HepG2 (cell line): ENCODE data around the gene TBC1D5. TPM values are rescaled to one million over a fixed set of nuclear protein-coding genes. Genes with fewer than 3 reads are reported as not detected.

Experiments used
- ATAC-seq: fragments of 200-7000 bp; cut with Tn5 transposase; 3 replicates; pipeline ENCODE4 v1.9.1; 2020; ENCODE audit warnings: mild to moderate bottlenecking, moderate library complexity
- BruUV-seq: library from RNA; stranded (reverse); fragments of 400-500 nt; replicated peaks from 2 replicates; lab custom pipeline; 2021; lab: Mats Ljungman, UMichigan
- CTCF ChIA-PET: fragments of 300-600 bp; formaldehyde crosslinking; extraction: SDS; loops from one replicate; lab custom pipeline; 2021; ENCODE audit warnings: low total read pairs, inconsistent platforms, low intra/inter-chr PET ratio; lab: Yijun Ruan, JAX
- POLR2A ChIA-PET: fragments of 350-600 bp; sonication (Branson Sonifier 250); formaldehyde crosslinking; loops from one replicate; lab custom pipeline; 2020; ENCODE audit warnings: antibody characterized with exemption, inconsistent platforms; lab: Yijun Ruan, JAX
- DNase-seq: peaks from one replicate; pipeline ENCODE4 v3.0.0-alpha.2; 2015; ENCODE audit warnings: low spot score
- FAIRE-seq: peaks from 3 replicates; lab custom pipeline; 2011; peaks lifted over from hg19 to GRCh38; lab: Jason Lieb, UNC
- H2AFZ ChIP-seq: one replicate; pipeline ENCODE4 v1.6.1; 2011; ENCODE audit warnings: low read length, inconsistent platforms
- H3K27ac ChIP-seq: fragments of 300-600 bp; 3 replicates; pipeline ENCODE4 v1.8.0; 2011; ENCODE audit warnings: mixed run types, mild to moderate bottlenecking, mixed read lengths, low read length, inconsistent platforms; ENCODE audit not compliant: insufficient read depth; ENCODE audit errors: extremely low read length
- H3K27me3 ChIP-seq, 2 experiments: fragments of 200-600 bp in 1 of 2; 2 replicates in 1 of 2; 3 replicates in 1 of 2; pipeline versions ENCODE4 v1.6.0 to v1.8.0; 2011; ENCODE audit warnings: low read length in 2 of 2, mild to moderate bottlenecking in 2 of 2, moderate library complexity in 2 of 2, inconsistent platforms in 1 of 2; ENCODE audit not compliant: insufficient read depth in 2 of 2, control insufficient read depth in 1 of 2
- H3K36me3 ChIP-seq, 2 experiments: fragments of 200-600 bp in 1 of 2; replicated peaks in 1 of 2; 2 replicates in 1 of 2; 3 replicates in 1 of 2; pipeline versions ENCODE4 v1.5.1 to v1.8.0; 2011; ENCODE audit warnings: low read length in 2 of 2, inconsistent platforms in 1 of 2; ENCODE audit not compliant: insufficient read depth in 2 of 2, control insufficient read depth in 1 of 2
- H3K4me1 ChIP-seq: 2 replicates; pipeline ENCODE4 v1.5.1; 2012; ENCODE audit warnings: low read length, inconsistent platforms; ENCODE audit not compliant: insufficient read depth
- H3K4me2 ChIP-seq: 2 replicates; pipeline ENCODE4 v1.6.0; 2011; ENCODE audit warnings: low read depth, low read length, inconsistent platforms
- H3K4me3 ChIP-seq, 3 experiments: fragments of 200-600 bp in 1 of 3; sonication (generic), shearing (Covaris generic) in 1 of 3; replicated peaks in 1 of 3; 2 replicates each; pipeline ENCODE4 v1.5.1; 2011 to 2016; ENCODE audit warnings: low read length in 3 of 3, inconsistent platforms in 2 of 3, low read depth in 2 of 3, mild to moderate bottlenecking in 2 of 3, control low read depth in 1 of 3, mixed read lengths in 1 of 3; ENCODE audit not compliant: insufficient read depth in 1 of 3
- H3K79me2 ChIP-seq: one replicate; pipeline ENCODE4 v1.6.1; 2011; ENCODE audit warnings: low read length, inconsistent platforms; ENCODE audit not compliant: insufficient read depth
- H3K9ac ChIP-seq: 2 replicates; pipeline ENCODE4 v1.6.0; 2011; ENCODE audit warnings: mild to moderate bottlenecking, low read depth, low read length, inconsistent platforms; ENCODE audit not compliant: insufficient read depth
- H3K9me3 ChIP-seq: 2 replicates; pipeline ENCODE4 v1.5.1; 2012; ENCODE audit warnings: mild to moderate bottlenecking, low read length
- H4K20me1 ChIP-seq: 2 replicates; pipeline ENCODE4 v1.6.0; 2011; ENCODE audit warnings: inconsistent platforms, mild to moderate bottlenecking, low read length, moderate library complexity; ENCODE audit not compliant: insufficient read depth
- CAMTA2 ChIP-seq: sonication (generic); formaldehyde crosslinking; IDR thresholded peaks from 2 replicates; pipeline ENCODE4 v1.4.0; 2020; ENCODE audit warnings: mild to moderate bottlenecking, missing genetic modification reagents, borderline replicate concordance
- EEA1 ChIP-seq: sonication (generic); formaldehyde crosslinking; IDR thresholded peaks from 2 replicates; pipeline ENCODE4 v1.5.1; 2020; ENCODE audit warnings: mild to moderate bottlenecking, missing genetic modification reagents, borderline replicate concordance
- FOXK2 ChIP-seq: fragments of 450-650 bp; IDR thresholded peaks from 2 replicates; pipeline ENCODE4 v1.6.1; 2016
- NCOA5 ChIP-seq: sonication (generic); formaldehyde crosslinking; IDR thresholded peaks from 2 replicates; pipeline ENCODE4 v1.4.0; 2020; ENCODE audit warnings: missing genetic modification reagents
- RELA ChIP-seq: sonication (generic); formaldehyde crosslinking; IDR thresholded peaks from 2 replicates; pipeline ENCODE4 v1.4.0; 2020; ENCODE audit warnings: missing genetic modification reagents
- THAP11 ChIP-seq: IDR thresholded peaks from 2 replicates; pipeline ENCODE4 v1.6.1; 2016; ENCODE audit warnings: missing biosample characterization, missing genetic modification reagents
- ZEB1 ChIP-seq: IDR thresholded peaks from 2 replicates; pipeline ENCODE4 v1.6.1; 2012; ENCODE audit warnings: mild to moderate bottlenecking, low read depth, inconsistent platforms; ENCODE audit not compliant: insufficient replicate concordance
- WGBS: methylation state at CpG from one replicate; pipeline ENCODE4 v1.1.6; 2017; ENCODE audit warnings: low lambda C conversion rate; 5-methylcytosine and 5-hydroxymethylcytosine counted together
- in situ Hi-C: cut with HindIII; loops from 2 replicates; pipeline ENCODE4 v1.10.0; 2017; ENCODE audit warnings: low pct_unique_long_range_greater_than_20kb; ENCODE audit not compliant: extremely low pct_ligation_motif_present
- intact Hi-C: fragments of 100-400 bp; cut with micrococcal nuclease; formaldehyde crosslinking; loops from one replicate; pipeline ENCODE4 v1.10.0; 2022; ENCODE audit not compliant: unreplicated experiment
- polyA plus RNA-seq, 8 experiments: library from polyadenylated mRNA; depleted of rRNA in 3 of 8; stranded (reverse) in 7 of 8; unstranded in 1 of 8; fragments of >200 nt; fragmentation: Illumina TruSeq in 4 of 8; extraction: Trizol in 4 of 8; gene quantifications; 2 replicates each; pipeline versions ENCODE4 v1.2.1 to v1.2.3, GENCODE V29; 2011 to 2016; ENCODE audit warnings: low read depth in 4 of 8, missing spikeins in 1 of 8, mixed read lengths in 1 of 8; ENCODE audit not compliant: insufficient read depth in 1 of 8
- total RNA-seq, 5 experiments: library from RNA; depleted of rRNA; stranded (reverse); fragments of >200 nt; fragmentation: Illumina TruSeq; extraction: Trizol; gene quantifications; 2 replicates each; pipeline ENCODE4 v1.2.3, GENCODE V29; 2016; ENCODE audit warnings: low read depth in 1 of 5
- TF ChIP-seq, protein P1 (sequence below): sonication (generic); formaldehyde crosslinking; IDR thresholded peaks from 2 replicates; pipeline ENCODE4 v1.5.1; 2020; ENCODE audit warnings: mild to moderate bottlenecking, missing genetic modification reagents, borderline replicate concordance
- TF ChIP-seq, protein P2 (sequence below): IDR thresholded peaks from 2 replicates; pipeline ENCODE4 v1.6.1; 2018; ENCODE audit warnings: missing genetic modification reagents
- TF ChIP-seq, protein P3 (sequence below): sonication (generic); formaldehyde crosslinking; IDR thresholded peaks from 2 replicates; pipeline ENCODE4 v1.4.0; 2020; ENCODE audit warnings: missing genetic modification reagents
- TF ChIP-seq, protein P4 (sequence below): sonication (generic); formaldehyde crosslinking; IDR thresholded peaks from 2 replicates; pipeline ENCODE4 v1.5.0; 2020; ENCODE audit warnings: missing genetic modification reagents, mild to moderate bottlenecking, borderline replicate concordance

The TBC1D5 gene
- total and polyA plus RNA-seq, 2 of the 13 experiments (the other 11 are each of a cell fraction or from before 2014, with no cell fraction given): 19.2 to 33.3 TPM

DNA sequence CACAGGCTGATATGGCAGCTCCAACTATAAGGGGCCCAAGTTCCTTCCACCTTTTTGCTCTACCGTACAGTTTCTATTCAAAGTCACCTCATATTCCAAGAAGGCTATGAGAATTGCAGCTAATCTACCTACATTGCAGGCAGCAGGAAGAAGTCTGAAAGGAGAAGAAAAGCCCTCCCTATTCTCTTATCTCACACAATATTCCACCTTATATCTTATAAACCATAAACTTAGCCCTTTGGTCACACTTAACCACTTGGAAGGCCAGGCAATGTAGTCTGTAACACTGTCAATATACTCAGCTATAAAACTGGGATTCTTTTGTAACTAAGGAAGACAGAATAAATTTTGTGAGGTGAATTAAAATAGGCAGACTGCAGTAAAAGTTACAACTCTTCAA, 54.9 kb downstream of the TBC1D5 start:
- Histone ChIP-seq H3K27ac (no peak overlapping the region), H3K79me2 (peaks cover 2% of the 10 kb centered on the region), H3K4me3 (no peak overlapping the region), H3K9ac (no peak overlapping the region), H3K9me3 (no peaks in the 10 kb centered on the region), H3K4me2 (no peak overlapping the region), H3K27me3 (no peaks in the 10 kb centered on the region), H3K4me1 (no peaks in the 10 kb centered on the region), H3K36me3 (no peaks in the 10 kb centered on the region), H4K20me1 (0 out of 2 replicates have a peak, but pooled peaks cover 2% of the 10 kb centered on the region), H2AFZ (no peak overlapping the region)
- 100% methylated on average over 1 of the region's 1 CpG for WGBS
- POLR2A ChIA-PET: no interaction called here
- in situ Hi-C loops: no loop called here
- intact Hi-C loops: no loop called here
- no peak for ATAC-seq
- BruUV-seq: no TSS peak
- DNase-seq: no peak
- no peak for FAIRE-seq
- CTCF ChIA-PET: no interaction called here
- TF ChIP-seq NCOA5: no peak
- no peak for TF ChIP-seq ZEB1
- TF ChIP-seq EEA1 (CRISPR knock-in tag): no peak
- TF ChIP-seq, protein P1, sequence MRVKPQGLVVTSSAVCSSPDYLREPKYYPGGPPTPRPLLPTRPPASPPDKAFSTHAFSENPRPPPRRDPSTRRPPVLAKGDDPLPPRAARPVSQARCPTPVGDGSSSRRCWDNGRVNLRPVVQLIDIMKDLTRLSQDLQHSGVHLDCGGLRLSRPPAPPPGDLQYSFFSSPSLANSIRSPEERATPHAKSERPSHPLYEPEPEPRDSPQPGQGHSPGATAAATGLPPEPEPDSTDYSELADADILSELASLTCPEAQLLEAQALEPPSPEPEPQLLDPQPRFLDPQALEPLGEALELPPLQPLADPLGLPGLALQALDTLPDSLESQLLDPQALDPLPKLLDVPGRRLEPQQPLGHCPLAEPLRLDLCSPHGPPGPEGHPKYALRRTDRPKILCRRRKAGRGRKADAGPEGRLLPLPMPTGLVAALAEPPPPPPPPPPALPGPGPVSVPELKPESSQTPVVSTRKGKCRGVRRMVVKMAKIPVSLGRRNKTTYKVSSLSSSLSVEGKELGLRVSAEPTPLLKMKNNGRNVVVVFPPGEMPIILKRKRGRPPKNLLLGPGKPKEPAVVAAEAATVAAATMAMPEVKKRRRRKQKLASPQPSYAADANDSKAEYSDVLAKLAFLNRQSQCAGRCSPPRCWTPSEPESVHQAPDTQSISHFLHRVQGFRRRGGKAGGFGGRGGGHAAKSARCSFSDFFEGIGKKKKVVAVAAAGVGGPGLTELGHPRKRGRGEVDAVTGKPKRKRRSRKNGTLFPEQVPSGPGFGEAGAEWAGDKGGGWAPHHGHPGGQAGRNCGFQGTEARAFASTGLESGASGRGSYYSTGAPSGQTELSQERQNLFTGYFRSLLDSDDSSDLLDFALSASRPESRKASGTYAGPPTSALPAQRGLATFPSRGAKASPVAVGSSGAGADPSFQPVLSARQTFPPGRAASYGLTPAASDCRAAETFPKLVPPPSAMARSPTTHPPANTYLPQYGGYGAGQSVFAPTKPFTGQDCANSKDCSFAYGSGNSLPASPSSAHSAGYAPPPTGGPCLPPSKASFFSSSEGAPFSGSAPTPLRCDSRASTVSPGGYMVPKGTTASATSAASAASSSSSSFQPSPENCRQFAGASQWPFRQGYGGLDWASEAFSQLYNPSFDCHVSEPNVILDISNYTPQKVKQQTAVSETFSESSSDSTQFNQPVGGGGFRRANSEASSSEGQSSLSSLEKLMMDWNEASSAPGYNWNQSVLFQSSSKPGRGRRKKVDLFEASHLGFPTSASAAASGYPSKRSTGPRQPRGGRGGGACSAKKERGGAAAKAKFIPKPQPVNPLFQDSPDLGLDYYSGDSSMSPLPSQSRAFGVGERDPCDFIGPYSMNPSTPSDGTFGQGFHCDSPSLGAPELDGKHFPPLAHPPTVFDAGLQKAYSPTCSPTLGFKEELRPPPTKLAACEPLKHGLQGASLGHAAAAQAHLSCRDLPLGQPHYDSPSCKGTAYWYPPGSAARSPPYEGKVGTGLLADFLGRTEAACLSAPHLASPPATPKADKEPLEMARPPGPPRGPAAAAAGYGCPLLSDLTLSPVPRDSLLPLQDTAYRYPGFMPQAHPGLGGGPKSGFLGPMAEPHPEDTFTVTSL (CRISPR knock-in tag): no peak
- no peak for TF ChIP-seq RELA (CRISPR knock-in tag)
- TF ChIP-seq, protein P2, sequence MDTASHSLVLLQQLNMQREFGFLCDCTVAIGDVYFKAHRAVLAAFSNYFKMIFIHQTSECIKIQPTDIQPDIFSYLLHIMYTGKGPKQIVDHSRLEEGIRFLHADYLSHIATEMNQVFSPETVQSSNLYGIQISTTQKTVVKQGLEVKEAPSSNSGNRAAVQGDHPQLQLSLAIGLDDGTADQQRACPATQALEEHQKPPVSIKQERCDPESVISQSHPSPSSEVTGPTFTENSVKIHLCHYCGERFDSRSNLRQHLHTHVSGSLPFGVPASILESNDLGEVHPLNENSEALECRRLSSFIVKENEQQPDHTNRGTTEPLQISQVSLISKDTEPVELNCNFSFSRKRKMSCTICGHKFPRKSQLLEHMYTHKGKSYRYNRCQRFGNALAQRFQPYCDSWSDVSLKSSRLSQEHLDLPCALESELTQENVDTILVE (CRISPR knock-in tag): no peak
- no peak for TF ChIP-seq CAMTA2 (CRISPR knock-in tag)
- TF ChIP-seq FOXK2: no peak
- TF ChIP-seq, protein P3, sequence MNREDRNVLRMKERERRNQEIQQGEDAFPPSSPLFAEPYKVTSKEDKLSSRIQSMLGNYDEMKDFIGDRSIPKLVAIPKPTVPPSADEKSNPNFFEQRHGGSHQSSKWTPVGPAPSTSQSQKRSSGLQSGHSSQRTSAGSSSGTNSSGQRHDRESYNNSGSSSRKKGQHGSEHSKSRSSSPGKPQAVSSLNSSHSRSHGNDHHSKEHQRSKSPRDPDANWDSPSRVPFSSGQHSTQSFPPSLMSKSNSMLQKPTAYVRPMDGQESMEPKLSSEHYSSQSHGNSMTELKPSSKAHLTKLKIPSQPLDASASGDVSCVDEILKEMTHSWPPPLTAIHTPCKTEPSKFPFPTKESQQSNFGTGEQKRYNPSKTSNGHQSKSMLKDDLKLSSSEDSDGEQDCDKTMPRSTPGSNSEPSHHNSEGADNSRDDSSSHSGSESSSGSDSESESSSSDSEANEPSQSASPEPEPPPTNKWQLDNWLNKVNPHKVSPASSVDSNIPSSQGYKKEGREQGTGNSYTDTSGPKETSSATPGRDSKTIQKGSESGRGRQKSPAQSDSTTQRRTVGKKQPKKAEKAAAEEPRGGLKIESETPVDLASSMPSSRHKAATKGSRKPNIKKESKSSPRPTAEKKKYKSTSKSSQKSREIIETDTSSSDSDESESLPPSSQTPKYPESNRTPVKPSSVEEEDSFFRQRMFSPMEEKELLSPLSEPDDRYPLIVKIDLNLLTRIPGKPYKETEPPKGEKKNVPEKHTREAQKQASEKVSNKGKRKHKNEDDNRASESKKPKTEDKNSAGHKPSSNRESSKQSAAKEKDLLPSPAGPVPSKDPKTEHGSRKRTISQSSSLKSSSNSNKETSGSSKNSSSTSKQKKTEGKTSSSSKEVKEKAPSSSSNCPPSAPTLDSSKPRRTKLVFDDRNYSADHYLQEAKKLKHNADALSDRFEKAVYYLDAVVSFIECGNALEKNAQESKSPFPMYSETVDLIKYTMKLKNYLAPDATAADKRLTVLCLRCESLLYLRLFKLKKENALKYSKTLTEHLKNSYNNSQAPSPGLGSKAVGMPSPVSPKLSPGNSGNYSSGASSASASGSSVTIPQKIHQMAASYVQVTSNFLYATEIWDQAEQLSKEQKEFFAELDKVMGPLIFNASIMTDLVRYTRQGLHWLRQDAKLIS (CRISPR knock-in tag): no peak
- TF ChIP-seq, protein P4, sequence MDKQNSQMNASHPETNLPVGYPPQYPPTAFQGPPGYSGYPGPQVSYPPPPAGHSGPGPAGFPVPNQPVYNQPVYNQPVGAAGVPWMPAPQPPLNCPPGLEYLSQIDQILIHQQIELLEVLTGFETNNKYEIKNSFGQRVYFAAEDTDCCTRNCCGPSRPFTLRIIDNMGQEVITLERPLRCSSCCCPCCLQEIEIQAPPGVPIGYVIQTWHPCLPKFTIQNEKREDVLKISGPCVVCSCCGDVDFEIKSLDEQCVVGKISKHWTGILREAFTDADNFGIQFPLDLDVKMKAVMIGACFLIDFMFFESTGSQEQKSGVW (CRISPR knock-in tag): no peak
- no peak for TF ChIP-seq THAP11 (CRISPR knock-in tag)
